H1 (cell line): ENCODE data around the gene METRNL. TPM values are rescaled to one million over a fixed set of nuclear protein-coding genes. Genes with fewer than 3 reads are reported as not detected.

Experiments used
- CTCF ChIA-PET: fragments of 300-600 bp; sonication (Branson Sonifier 250); formaldehyde crosslinking; loops from one replicate; lab custom pipeline; 2021; ENCODE audit not compliant: partially characterized antibody; lab: Charles Lee
- POLR2A ChIA-PET: fragments of 300-600 bp; sonication (Branson Sonifier 250); formaldehyde crosslinking; loops from one replicate; lab custom pipeline; 2021; ENCODE audit warnings: inconsistent platforms; ENCODE audit not compliant: partially characterized antibody; lab: Charles Lee
- DNase-seq, 2 experiments: peaks; one replicate each; pipeline versions ENCODE4 v3.0.0 to v3.0.0-alpha.2; 2010 to 2022; ENCODE audit warnings: low spot score in 2 of 2, low read depth in 1 of 2, mixed read lengths in 1 of 2
- FAIRE-seq: peaks from 2 replicates; lab custom pipeline; 2011; peaks lifted over from hg19 to GRCh38; lab: Jason Lieb, UNC
- H2AFZ ChIP-seq: 2 replicates; pipeline ENCODE4 v1.8.1; 2012; ENCODE audit warnings: low read length, inconsistent platforms
- H2AK5ac ChIP-seq: 2 replicates; pipeline ENCODE4 v1.6.1; 2013; ENCODE audit warnings: low read depth, low read length
- H2BK120ac ChIP-seq: replicated peaks from 2 replicates; pipeline ENCODE3; 2013; ENCODE audit warnings: low read depth, low read length, inconsistent platforms
- H2BK12ac ChIP-seq: 2 replicates; pipeline ENCODE4 v1.6.1; 2013; ENCODE audit warnings: low read depth, low read length
- H2BK15ac ChIP-seq: 2 replicates; pipeline ENCODE4 v1.6.1; 2013; ENCODE audit warnings: low read length
- H2BK20ac ChIP-seq: 2 replicates; pipeline ENCODE4 v1.6.1; 2013; ENCODE audit warnings: low read length
- H2BK5ac ChIP-seq: 2 replicates; pipeline ENCODE4 v1.6.1; 2013; ENCODE audit warnings: low read depth, low read length
- H3K14ac ChIP-seq: 2 replicates; pipeline ENCODE4 v1.6.1; 2013; ENCODE audit warnings: inconsistent platforms; ENCODE audit not compliant: insufficient read length
- H3K18ac ChIP-seq: 2 replicates; pipeline ENCODE4 v1.6.1; 2013; ENCODE audit warnings: low read length; ENCODE audit errors: extremely low read depth
- H3K23ac ChIP-seq: 2 replicates; pipeline ENCODE4 v1.6.1; 2013; ENCODE audit warnings: inconsistent platforms; ENCODE audit not compliant: insufficient read length
- H3K23me2 ChIP-seq: 2 replicates; pipeline ENCODE4 v1.6.1; 2013; ENCODE audit warnings: low read depth, low read length
- H3K27ac ChIP-seq: 2 replicates; pipeline ENCODE4 v1.6.1; 2011; ENCODE audit warnings: low read depth, low read length, inconsistent platforms
- H3K27me3 ChIP-seq, 4 experiments: replicated peaks in 1 of 4; 1 replicate in 1 of 4; 2 replicates in 3 of 4; pipeline versions ENCODE4 v1.6.1 to v1.8.1; 2011 to 2013; ENCODE audit warnings: low read length in 3 of 4, mild to moderate bottlenecking in 3 of 4, inconsistent platforms in 2 of 4, mixed read lengths in 2 of 4, moderate library complexity in 1 of 4; ENCODE audit not compliant: control insufficient read depth in 3 of 4, insufficient read depth in 3 of 4; ENCODE audit errors: extremely low read depth in 1 of 4
- H3K36me3 ChIP-seq, 4 experiments: 2 replicates each; pipeline versions ENCODE4 v1.6.1 to v1.8.1; 2011 to 2013; ENCODE audit warnings: mild to moderate bottlenecking in 4 of 4, low read length in 3 of 4, moderate library complexity in 2 of 4, control low read depth in 1 of 4, inconsistent platforms in 1 of 4; ENCODE audit not compliant: insufficient read depth in 4 of 4, control insufficient read depth in 2 of 4
- H3K4ac ChIP-seq: replicated peaks from 2 replicates; pipeline ENCODE3; 2013; ENCODE audit warnings: low read length, low read depth, mixed read lengths, inconsistent platforms; ENCODE audit not compliant: insufficient read length
- H3K4me1 ChIP-seq, 4 experiments: replicated peaks in 1 of 4; 1 replicate in 1 of 4; 2 replicates in 3 of 4; pipeline versions ENCODE4 v1.6.1 to v1.8.1; 2011 to 2013; ENCODE audit warnings: low read length in 3 of 4, inconsistent platforms in 2 of 4, mixed read lengths in 1 of 4; ENCODE audit not compliant: insufficient read depth in 4 of 4, control insufficient read depth in 3 of 4
- H3K4me2 ChIP-seq, 2 experiments: 2 replicates each; pipeline versions ENCODE4 v1.6.1 to v1.8.1; 2011 to 2013; ENCODE audit warnings: low read depth in 2 of 2, low read length in 2 of 2, control low read depth in 1 of 2, inconsistent platforms in 1 of 2, mild to moderate bottlenecking in 1 of 2; ENCODE audit not compliant: insufficient read depth in 1 of 2
- H3K4me3 ChIP-seq, 4 experiments: fragments of 200-600, 300-600 bp in 1 of 4; sonication (generic), shearing (Covaris generic), sonication (Bioruptor Twin) in 1 of 4; 2 replicates each; pipeline versions ENCODE4 v1.5.1 to v1.8.1; 2011 to 2016; ENCODE audit warnings: low read length in 4 of 4, low read depth in 3 of 4, control low read depth in 2 of 4, inconsistent platforms in 2 of 4, mild to moderate bottlenecking in 2 of 4, mixed read lengths in 1 of 4, moderate library complexity in 1 of 4; ENCODE audit not compliant: insufficient read depth in 2 of 4; ENCODE audit errors: extremely low read depth in 1 of 4
- H3K56ac ChIP-seq: replicated peaks from 2 replicates; pipeline ENCODE3; 2013; ENCODE audit warnings: low read depth, mild to moderate bottlenecking, mixed read lengths, low read length, inconsistent platforms; ENCODE audit not compliant: insufficient read length
- H3K79me1 ChIP-seq: 2 replicates; pipeline ENCODE4 v1.6.1; 2013; ENCODE audit warnings: low read depth, low read length, control low read depth
- H3K79me2 ChIP-seq, 2 experiments: 2 replicates each; pipeline versions ENCODE4 v1.6.1 to v1.8.1; 2012 to 2013; ENCODE audit warnings: low read length in 2 of 2, mild to moderate bottlenecking in 2 of 2, inconsistent platforms in 1 of 2; ENCODE audit not compliant: insufficient read depth in 2 of 2, control insufficient read depth in 1 of 2
- H3K9ac ChIP-seq, 4 experiments: replicated peaks in 1 of 4; 1 replicate in 1 of 4; 2 replicates in 3 of 4; pipeline versions ENCODE4 v1.6.1 to v1.8.1; 2011 to 2013; ENCODE audit warnings: low read depth in 3 of 4, low read length in 3 of 4, control low read depth in 2 of 4, mild to moderate bottlenecking in 2 of 4, moderate library complexity in 2 of 4, inconsistent platforms in 1 of 4; ENCODE audit errors: extremely low read depth in 1 of 4
- H3K9me3 ChIP-seq, 2 experiments: 2 replicates each; pipeline versions ENCODE4 v1.6.1 to v1.8.1; 2012 to 2013; ENCODE audit warnings: mild to moderate bottlenecking in 2 of 2, moderate library complexity in 2 of 2, control low read depth in 1 of 2, inconsistent platforms in 1 of 2, low read depth in 1 of 2, low read length in 1 of 2, mixed read lengths in 1 of 2; ENCODE audit not compliant: insufficient read depth in 2 of 2
- H4K20me1 ChIP-seq, 2 experiments: replicated peaks in 1 of 2; 2 replicates each; pipeline versions ENCODE3 to v1.8.1; 2011 to 2013; ENCODE audit warnings: inconsistent platforms in 2 of 2, low read length in 2 of 2, mild to moderate bottlenecking in 1 of 2; ENCODE audit not compliant: insufficient read depth in 2 of 2, control insufficient read depth in 1 of 2
- H4K5ac ChIP-seq: 2 replicates; pipeline ENCODE4 v1.6.1; 2013; ENCODE audit warnings: low read length, low read depth, mixed read lengths, inconsistent platforms; ENCODE audit not compliant: insufficient read length
- H4K8ac ChIP-seq: 2 replicates; pipeline ENCODE4 v1.8.0; 2013; ENCODE audit warnings: mild to moderate bottlenecking, moderate library complexity, low read length, inconsistent platforms; ENCODE audit not compliant: insufficient read depth; ENCODE audit errors: extremely low read depth
- H4K91ac ChIP-seq: replicated peaks from 2 replicates; pipeline ENCODE3; 2013; ENCODE audit warnings: low read length, mixed read lengths, inconsistent platforms; ENCODE audit not compliant: insufficient read length
- BACH1 ChIP-seq: IDR thresholded peaks from 2 replicates; pipeline ENCODE4 v1.6.1; 2012; ENCODE audit warnings: low read length, improper control_type of control experiment
- CHD2 ChIP-seq: IDR thresholded peaks from 2 replicates; pipeline ENCODE4 v1.6.1; 2012; ENCODE audit warnings: low read length, improper control_type of control experiment
- CTBP2 ChIP-seq: IDR thresholded peaks from 2 replicates; pipeline ENCODE4 v1.7.0; 2011; ENCODE audit warnings: borderline replicate concordance, mild to moderate bottlenecking, moderate library complexity, mixed read lengths, low read length; ENCODE audit not compliant: insufficient read depth, insufficient read length
- EZH2 ChIP-seq: fragments of 200-600 bp; sonication (generic); IDR thresholded peaks from 2 replicates; pipeline ENCODE4 v1.7.1; 2012; ENCODE audit warnings: low read depth, mild to moderate bottlenecking, moderate library complexity, low read length, inconsistent platforms; ENCODE audit not compliant: severe bottlenecking
- HDAC2 ChIP-seq, 2 experiments: fragments of 300-600 bp in 1 of 2; sonication (generic) in 1 of 2; IDR thresholded peaks; 2 replicates each; pipeline ENCODE4 v1.6.1; 2011 to 2012; ENCODE audit warnings: low read depth in 2 of 2, low read length in 2 of 2, mild to moderate bottlenecking in 2 of 2, moderate library complexity in 2 of 2, borderline replicate concordance in 1 of 2, inconsistent platforms in 1 of 2
- NANOG ChIP-seq: IDR thresholded peaks from 2 replicates; pipeline ENCODE4 v1.6.1; 2011; ENCODE audit warnings: low read length, low read depth, mild to moderate bottlenecking, inconsistent platforms; ENCODE audit not compliant: insufficient read depth, poor library complexity, severe bottlenecking
- RBBP5 ChIP-seq: IDR thresholded peaks from 2 replicates; pipeline ENCODE4 v1.7.1; 2012; ENCODE audit warnings: low read depth, mild to moderate bottlenecking, inconsistent platforms, low read length, moderate library complexity, borderline replicate concordance
- RXRA ChIP-seq: IDR thresholded peaks from 2 replicates; pipeline ENCODE4 v1.6.1; 2011; ENCODE audit warnings: low read depth, mild to moderate bottlenecking, low read length, moderate library complexity; ENCODE audit not compliant: insufficient read depth
- SAP30 ChIP-seq: fragments of 300-600 bp; sonication (generic); IDR thresholded peaks from 2 replicates; pipeline ENCODE4 v1.7.1; 2012; ENCODE audit warnings: low read length, moderate library complexity, mild to moderate bottlenecking, inconsistent platforms; ENCODE audit not compliant: insufficient read depth, insufficient replicate concordance
- SIRT6 ChIP-seq: IDR thresholded peaks from one replicate; pipeline ENCODE4 v1.7.1; 2012; ENCODE audit warnings: low read length, inconsistent platforms
- SUZ12 ChIP-seq: fragments of 200-600 bp; sonication (generic); IDR thresholded peaks from 2 replicates; pipeline ENCODE4 v1.6.1; 2012; ENCODE audit warnings: mild to moderate bottlenecking, inconsistent platforms, low read length, moderate library complexity, mixed read lengths
- TEAD4 ChIP-seq: IDR thresholded peaks from 2 replicates; pipeline ENCODE4 v1.6.1; 2012; ENCODE audit warnings: low read depth, low read length, inconsistent platforms, mixed read lengths
- ZNF274 ChIP-seq: IDR thresholded peaks from 2 replicates; pipeline ENCODE4 v1.7.0; 2012; ENCODE audit warnings: low read length, borderline replicate concordance; ENCODE audit errors: extremely low read depth
- WGBS, 2 experiments: shearing (Covaris generic) in 1 of 2; methylation state at CpG; one replicate each; pipeline versions ENCODE4 v1.1.6 to v1.1.7; 2013 to 2015; ENCODE audit warnings: low lambda C conversion rate in 2 of 2, mixed read lengths in 2 of 2, inconsistent platforms in 1 of 2, low coverage in 1 of 2, missing lambda C conversion rate in 1 of 2; ENCODE audit not compliant: insufficient replicate concordance in 2 of 2, insufficient coverage in 1 of 2, insufficient read length in 1 of 2; ENCODE audit errors: extremely low coverage in 1 of 2, missing lambda C conversion rate in 1 of 2; 5-methylcytosine and 5-hydroxymethylcytosine counted together
- polyA plus RNA-seq, 7 experiments: library from polyadenylated mRNA; depleted of rRNA in 3 of 7; stranded (reverse) in 5 of 7; unstranded in 2 of 7; fragments of >200 nt in 5 of 7; fragments of 200-250 nt in 2 of 7; gene quantifications; 1 replicate in 5 of 7; 2 replicates in 1 of 7; 4 replicates in 1 of 7; pipeline versions ENCODE4 v1.2.1 to v1.2.3, GENCODE V29; 2011 to 2013; ENCODE audit warnings: missing spikeins in 2 of 7, mixed read lengths in 2 of 7
- total RNA-seq: library from RNA; stranded (reverse); fragmentation: NEBNext Ultra II Directional; extraction: Animal tissue kit (Norgen Biotek cat#: 25700); gene quantifications from 2 replicates; pipeline ENCODE4 v1.2.1, GENCODE V29; 2021

The METRNL gene
- total and polyA plus RNA-seq, 2 of the 8 experiments (the other 6 are each of a cell fraction or from before 2014, with no cell fraction given), result 13.9 to 14.2 TPM

GRCh38 chr17:83042522-83043158 lies 36.8 kb upstream of the METRNL start:
- no peaks in the 10 kb centered on the region for H4K20me1 ChIP-seq
- CTCF ChIA-PET, result no interaction called here
- H4K8ac ChIP-seq, result no peak overlapping the region
- no peak overlapping the region for H3K9ac ChIP-seq
- H2BK5ac ChIP-seq, result no peak overlapping the region
- no peak overlapping the region for H2BK20ac ChIP-seq
- no peak overlapping the region for H2BK120ac ChIP-seq
- no peak overlapping the region for H3K4me3 ChIP-seq
- H3K9me3 ChIP-seq, result peaks cover 20 to 22% of the 10 kb centered on the region in 2 experiments
- no peak overlapping the region for H2BK15ac ChIP-seq
- H4K5ac ChIP-seq, result no peak overlapping the region
- H3K23ac ChIP-seq, result no peak overlapping the region
- no peaks in the 10 kb centered on the region for H3K79me2 ChIP-seq
- no peak overlapping the region for H3K4ac ChIP-seq
- whole genome bisulfite sequencing, 2 experiments, result 93% methylated on average over 8 of the region's 8 CpGs; no CpG with 5 or more reads in 1 of the 2 experiments
- no peak overlapping the region for H2AK5ac ChIP-seq
- no peak overlapping the region for H2BK12ac ChIP-seq
- TF ChIP-seq HDAC2 (IDR thresholded peaks at IDR 0.05; ENCODE audit: borderline replicate concordance in 1 of 2, low read depth in 2 of 2, low read length in 2 of 2) (no peak), SAP30 (no peak), CHD2 (no peak), RBBP5 (no peak), SUZ12 (no peak), TEAD4 (no peak), SIRT6 (no peak), RXRA (no peak), NANOG (no peak), ZNF274 (no peak), CTBP2 (no peak), EZH2 (no peak), BACH1 (no peak)
- H3K79me1 ChIP-seq, result no peaks in the 10 kb centered on the region
- POLR2A ChIA-PET, result no interaction called here
- H3K4me1 ChIP-seq, result no peaks in the 10 kb centered on the region
- no peak for FAIRE-seq
- H2AFZ ChIP-seq, result no peak overlapping the region
- H3K23me2 ChIP-seq, result no peaks in the 10 kb centered on the region
- no peak overlapping the region for H3K56ac ChIP-seq
- no peaks in the 10 kb centered on the region for H3K27me3 ChIP-seq
- DNase-seq, result no peak
- H3K4me2 ChIP-seq, result no peak overlapping the region
- H3K14ac ChIP-seq, result no peak overlapping the region
- no peak overlapping the region for H3K27ac ChIP-seq
- H3K36me3 ChIP-seq, result peaks cover 0 to 12% (median 5%) of the 10 kb centered on the region in 4 experiments; a peak in 5 of 8 replicates
- H3K18ac ChIP-seq, result no peak overlapping the region
- no peak overlapping the region for H4K91ac ChIP-seq
